Activated CD8-positive, alpha-beta T cell treated with anti-CD3 and anti-CD28 coated beads, Interleukin-2, amount 10 ng/mL, durations not matched to agents 7 days and 5 days (primary cell): ENCODE results near the gene PSME1. TPM values are rescaled to one million over a fixed set of nuclear protein-coding genes. Genes with fewer than 3 reads are reported as not detected.
A peak's percentile ranks its signal among the peaks of the same experiment; 100 is the strongest.

Experiments used
- ATAC-seq: fragments of 150-1000 bp; cut with Tn5 transposase; one replicate; pipeline ENCODE4 v1.10.0; 2021; ENCODE audit warnings: moderate library complexity
- CTCF ChIA-PET: fragments of 350-600 bp; sonication (Branson Sonifier 250); formaldehyde crosslinking; loops from one replicate; lab custom pipeline; 2021; ENCODE audit warnings: antibody characterized with exemption; lab: Charles Lee
- POLR2A ChIA-PET: fragments of 350-600 bp; sonication (Branson Sonifier 250); formaldehyde crosslinking; loops from one replicate; lab custom pipeline; 2021; ENCODE audit warnings: antibody characterized with exemption; lab: Charles Lee
- DNase-seq: peaks from one replicate; pipeline ENCODE4 v3.0.0-alpha.2; 2020
- H3K27ac Mint-ChIP-seq: one replicate; pipeline ENCODE4 v1.8.0; 2021; ENCODE audit warnings: mild to moderate bottlenecking, mixed read lengths
- H3K27me3 Mint-ChIP-seq: one replicate; pipeline ENCODE4 v1.8.0; 2021; ENCODE audit warnings: low read depth, mixed read lengths
- H3K36me3 Mint-ChIP-seq: one replicate; pipeline ENCODE4 v1.8.0; 2021; ENCODE audit warnings: low read depth, mixed read lengths
- H3K4me1 Mint-ChIP-seq: one replicate; pipeline ENCODE4 v1.8.0; 2021; ENCODE audit warnings: low read depth, mixed read lengths
- H3K4me3 Mint-ChIP-seq: one replicate; pipeline ENCODE4 v1.8.0; 2021; ENCODE audit warnings: mild to moderate bottlenecking, mixed read lengths
- H3K9me3 Mint-ChIP-seq: one replicate; pipeline ENCODE4 v1.8.0; 2022; ENCODE audit warnings: mixed read lengths; ENCODE audit not compliant: insufficient read depth
- total RNA-seq, 2 experiments: library from RNA; stranded (reverse); gene quantifications; one replicate each; pipeline ENCODE4 v1.2.3, GENCODE V29; 2021

PSME1 gene
- total RNA-seq, 2 experiments from 2014 or later = 516 to 530 TPM

DNA sequence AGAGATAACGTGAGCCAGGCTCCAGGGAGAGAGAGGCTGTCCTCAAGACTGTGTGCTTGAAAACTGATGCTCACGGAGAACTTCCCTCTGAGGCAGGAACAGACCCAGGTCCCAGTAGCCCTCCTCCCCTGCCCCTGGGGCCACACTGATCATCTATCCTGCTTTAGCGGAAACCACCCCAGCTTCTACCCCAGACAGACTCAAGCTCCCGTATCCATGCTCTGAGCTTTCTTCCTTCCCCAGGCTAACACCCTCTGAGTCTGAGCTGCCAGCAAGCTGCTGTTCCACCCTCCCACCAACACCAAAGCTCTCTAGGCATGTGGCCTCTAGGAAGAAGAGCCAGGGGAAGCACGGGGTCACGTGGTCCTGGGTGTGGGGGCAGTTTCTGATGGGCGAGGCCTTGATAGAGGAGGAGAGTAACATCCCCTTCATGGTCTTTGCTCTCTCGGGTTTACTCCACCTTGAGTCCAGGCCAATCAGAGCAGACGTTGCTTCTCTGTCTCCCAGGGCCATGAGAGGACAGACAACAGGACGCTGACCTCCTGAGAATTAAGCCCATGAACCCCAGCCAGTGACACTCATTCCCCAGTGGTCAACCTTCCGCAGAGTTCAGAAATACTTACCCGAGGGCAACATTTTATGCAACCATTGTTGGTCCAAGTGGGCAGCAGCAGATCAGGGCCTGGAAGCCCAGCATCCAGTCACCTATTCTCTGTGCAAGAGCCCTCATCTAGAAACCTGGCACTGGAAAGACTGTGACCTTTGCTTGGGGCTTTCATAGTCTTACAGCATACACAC, 40.5 kb upstream of the PSME1 start:
- ATAC-seq (peak; percentile 18), DNase-seq (peak; percentile 72)
- H3K27me3 Mint-ChIP-seq = no peaks in the 10 kb centered on the region
- CTCF ChIA-PET = interaction anchor here (0.7 to 11.8 kb wide), 14 partner anchors 10 to 336 kb away, joined by 3 to 315 read pairs (median 6); partner anchors contain the start of genes CARMIL3, DCAF11, IRF9 and NRL
- peak overlapping the region; percentile 99 for H3K27ac Mint-ChIP-seq
- peaks cover 37% of the 10 kb centered on the region for H3K36me3 Mint-ChIP-seq
- peaks cover 35% of the 10 kb centered on the region for H3K4me1 Mint-ChIP-seq
- H3K4me3 Mint-ChIP-seq = peak overlapping the region; percentile 100
- no peaks in the 10 kb centered on the region for H3K9me3 Mint-ChIP-seq
- POLR2A ChIA-PET = interaction anchor here (0.6 to 6.4 kb wide), 17 partner anchors 11 to 485 kb away, joined by 3 to 89 read pairs (median 7); partner anchors contain the start of genes CARMIL3, DCAF11, EMC9 and IRF9

DNA sequence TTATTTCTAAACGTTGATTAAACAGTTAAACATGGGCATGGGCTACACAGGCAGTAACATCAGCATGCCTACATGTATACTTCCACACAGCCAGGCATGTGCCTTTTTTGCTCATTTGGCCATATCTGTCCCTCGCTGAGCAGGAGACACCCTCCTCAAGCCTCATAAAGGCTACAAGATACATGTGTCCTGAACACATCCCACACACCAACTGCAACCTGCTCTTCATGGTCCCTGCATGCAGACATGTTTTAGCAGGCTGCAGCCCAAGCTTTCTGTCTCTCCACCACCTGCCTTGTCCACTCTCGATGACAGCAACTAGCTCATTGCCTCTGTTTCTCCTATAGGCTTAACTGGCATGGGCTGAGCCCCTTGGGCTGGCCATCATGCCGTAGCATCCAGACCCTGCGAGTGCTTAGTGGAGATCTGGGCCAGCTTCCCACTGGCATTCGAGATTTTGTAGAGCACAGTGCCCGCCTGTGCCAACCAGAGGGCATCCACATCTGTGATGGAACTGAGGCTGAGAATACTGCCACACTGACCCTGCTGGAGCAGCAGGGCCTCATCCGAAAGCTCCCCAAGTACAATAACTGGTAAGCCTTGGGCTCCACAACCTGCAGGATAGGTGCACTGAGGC, 39.3 kb upstream of the PSME1 start:
- no peaks in the 10 kb centered on the region for H3K27me3 Mint-ChIP-seq
- ATAC-seq (no peak), DNase-seq (no peak)
- ChIA-PET CTCF (interaction anchor here (1.3 to 11.8 kb wide), 4 partner anchors 10 to 65 kb away, joined by 3 to 315 read pairs (median 116); partner anchors contain the start of genes EMC9 and IRF9), POLR2A (interaction anchor here (2.5 to 6.4 kb wide), 3 partner anchors 11 to 18 kb away, joined by 9 to 89 read pairs (median 41); partner anchors contain the start of genes DCAF11 and NRL)
- H3K9me3 Mint-ChIP-seq = no peaks in the 10 kb centered on the region
- peaks cover 44% of the 10 kb centered on the region for H3K36me3 Mint-ChIP-seq
- H3K4me3 Mint-ChIP-seq = peak overlapping the region; percentile 44
- H3K4me1 Mint-ChIP-seq = peaks cover 32% of the 10 kb centered on the region
- H3K27ac Mint-ChIP-seq = peak overlapping the region; percentile 70

DNA sequence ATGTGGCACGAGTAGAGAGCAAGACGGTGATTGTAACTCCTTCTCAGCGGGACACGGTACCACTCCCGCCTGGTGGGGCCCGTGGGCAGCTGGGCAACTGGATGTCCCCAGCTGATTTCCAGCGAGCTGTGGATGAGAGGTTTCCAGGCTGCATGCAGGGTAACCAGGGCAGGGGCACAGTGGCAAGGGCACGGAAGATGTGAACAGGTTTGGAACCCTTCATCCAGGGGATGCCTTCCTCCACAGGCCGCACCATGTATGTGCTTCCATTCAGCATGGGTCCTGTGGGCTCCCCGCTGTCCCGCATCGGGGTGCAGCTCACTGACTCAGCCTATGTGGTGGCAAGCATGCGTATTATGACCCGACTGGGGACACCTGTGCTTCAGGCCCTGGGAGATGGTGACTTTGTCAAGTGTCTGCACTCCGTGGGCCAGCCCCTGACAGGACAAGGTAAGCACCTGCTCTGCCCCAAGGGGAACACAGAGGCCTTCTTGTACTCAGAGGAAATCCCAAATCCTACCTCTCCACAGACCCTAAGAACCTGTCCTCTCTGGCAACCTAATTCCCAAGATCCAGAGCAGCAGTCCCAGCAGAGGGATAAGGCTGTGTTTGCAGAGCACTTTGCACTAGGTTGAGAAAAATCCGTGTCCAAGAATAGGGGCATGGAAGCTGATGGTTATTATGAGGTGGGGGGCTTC, 37.6 kb upstream of the PSME1 start:
- POLR2A ChIA-PET = interaction anchor here (2.5 kb wide), 1 partner anchor 16 kb away, joined by 9 read pairs; the partner anchor contains the start of genes DCAF11 and NRL
- Mint-ChIP-seq H3K4me1 (peaks cover 19% of the 10 kb centered on the region), H3K9me3 (no peaks in the 10 kb centered on the region), H3K27ac (no peak overlapping the region), H3K27me3 (no peaks in the 10 kb centered on the region), H3K4me3 (no peak overlapping the region), H3K36me3 (peaks cover 57% of the 10 kb centered on the region)
- ATAC-seq (no peak), DNase-seq (no peak)
- CTCF ChIA-PET = interaction anchor here (10.4 to 11.8 kb wide), 2 partner anchors 8 to 41 kb away, joined by 213 to 315 read pairs; no protein-coding TSS in a partner anchor

DNA sequence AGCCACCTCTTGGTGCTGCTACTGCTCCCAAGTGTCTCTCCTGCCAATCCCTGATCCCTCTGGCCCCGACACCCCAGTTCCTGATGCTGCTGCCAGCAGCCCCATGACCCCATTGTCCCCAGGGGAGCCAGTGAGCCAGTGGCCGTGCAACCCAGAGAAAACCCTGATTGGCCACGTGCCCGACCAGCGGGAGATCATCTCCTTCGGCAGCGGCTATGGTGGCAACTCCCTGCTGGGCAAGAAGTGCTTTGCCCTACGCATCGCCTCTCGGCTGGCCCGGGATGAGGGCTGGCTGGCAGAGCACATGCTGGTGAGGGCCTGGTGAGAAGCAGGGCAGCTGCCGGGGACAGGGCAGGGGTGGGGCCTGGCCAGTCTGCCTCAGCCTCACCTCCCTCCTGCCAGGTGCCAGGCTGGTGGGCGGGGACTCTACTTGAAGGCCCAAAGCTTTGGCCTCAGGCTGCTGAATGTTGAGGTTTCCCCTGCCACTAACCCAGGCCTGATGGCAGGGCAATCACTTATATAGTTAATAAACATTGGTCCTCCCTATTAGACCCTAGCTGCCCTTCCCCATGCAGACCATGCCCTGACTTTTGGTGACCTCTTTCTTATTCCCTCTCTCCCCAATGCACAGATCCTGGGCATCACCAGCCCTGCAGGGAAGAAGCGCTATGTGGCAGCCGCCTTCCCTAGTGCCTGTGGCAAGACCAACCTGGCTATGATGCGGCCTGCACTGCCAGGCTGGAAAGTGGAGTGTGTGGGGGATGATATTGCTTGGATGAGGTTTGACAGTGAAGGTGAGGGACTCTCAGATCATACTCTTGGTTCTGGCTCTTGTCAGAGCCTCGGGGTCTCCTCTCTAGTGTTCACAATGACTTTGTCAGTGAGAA, 36.8 kb upstream of the PSME1 start:
- Mint-ChIP-seq H3K36me3 (peaks cover 65% of the 10 kb centered on the region), H3K27ac (no peak overlapping the region), H3K9me3 (no peaks in the 10 kb centered on the region), H3K4me3 (no peak overlapping the region), H3K27me3 (no peaks in the 10 kb centered on the region), H3K4me1 (peaks cover 14% of the 10 kb centered on the region)
- POLR2A ChIA-PET = no interaction called here
- DNase-seq (no peak), ATAC-seq (no peak)
- CTCF ChIA-PET = interaction anchor here (1.2 to 11.8 kb wide), 2 partner anchors 41 to 42 kb away, joined by 4 to 213 read pairs; no protein-coding TSS in a partner anchor

DNA sequence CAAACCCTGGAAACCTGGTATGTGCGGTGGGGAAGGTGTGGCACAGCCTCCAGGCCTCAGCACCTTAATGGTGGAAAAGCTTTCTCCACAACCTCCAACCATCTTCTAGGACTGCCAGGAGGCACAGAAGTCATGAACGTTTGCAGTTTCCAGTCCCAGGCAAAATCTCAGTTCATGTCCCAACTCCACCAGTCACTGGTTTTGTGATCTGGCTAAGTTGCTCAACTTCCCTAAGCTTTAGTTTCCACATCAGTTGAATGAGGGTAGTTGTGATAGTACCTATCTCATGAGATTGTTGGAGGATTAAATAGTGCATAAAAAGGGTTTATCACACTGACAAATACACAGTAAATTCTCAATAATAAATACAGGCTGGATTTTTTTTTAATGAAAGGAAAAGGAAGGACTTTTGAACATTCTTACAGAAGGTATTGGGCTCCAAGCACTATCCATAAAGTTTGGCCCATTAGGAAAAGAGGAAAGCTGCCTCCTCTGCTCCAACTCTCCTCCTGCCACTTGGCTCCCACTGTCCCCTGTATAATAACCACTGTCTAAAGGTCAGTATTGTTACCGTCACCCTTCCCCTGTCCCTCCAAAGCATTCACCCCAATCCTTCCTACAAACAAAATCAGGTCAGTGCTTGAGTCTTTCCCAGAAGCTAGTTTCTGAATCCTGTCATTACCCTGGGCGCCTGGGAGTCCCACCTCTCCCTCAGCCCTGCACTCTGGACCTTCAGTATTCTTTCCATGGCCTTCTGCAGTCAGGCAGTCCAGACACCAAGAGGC, 35.6 kb upstream of the PSME1 start:
- DNase-seq (no peak), ATAC-seq (no peak)
- H3K4me3 Mint-ChIP-seq = no peak overlapping the region
- CTCF ChIA-PET = interaction anchor here (0.7 to 2.0 kb wide), 4 partner anchors 10 to 42 kb away, joined by 3 to 9 read pairs (median 4); no protein-coding TSS in a partner anchor
- H3K27ac Mint-ChIP-seq = no peak overlapping the region
- H3K9me3 Mint-ChIP-seq = no peaks in the 10 kb centered on the region
- H3K36me3 Mint-ChIP-seq = peaks cover 68% of the 10 kb centered on the region
- POLR2A ChIA-PET = interaction anchor here (1.1 kb wide), 1 partner anchor 14 kb away, joined by 3 read pairs; no protein-coding TSS in a partner anchor
- peaks cover 13% of the 10 kb centered on the region for H3K4me1 Mint-ChIP-seq
- no peaks in the 10 kb centered on the region for H3K27me3 Mint-ChIP-seq

DNA sequence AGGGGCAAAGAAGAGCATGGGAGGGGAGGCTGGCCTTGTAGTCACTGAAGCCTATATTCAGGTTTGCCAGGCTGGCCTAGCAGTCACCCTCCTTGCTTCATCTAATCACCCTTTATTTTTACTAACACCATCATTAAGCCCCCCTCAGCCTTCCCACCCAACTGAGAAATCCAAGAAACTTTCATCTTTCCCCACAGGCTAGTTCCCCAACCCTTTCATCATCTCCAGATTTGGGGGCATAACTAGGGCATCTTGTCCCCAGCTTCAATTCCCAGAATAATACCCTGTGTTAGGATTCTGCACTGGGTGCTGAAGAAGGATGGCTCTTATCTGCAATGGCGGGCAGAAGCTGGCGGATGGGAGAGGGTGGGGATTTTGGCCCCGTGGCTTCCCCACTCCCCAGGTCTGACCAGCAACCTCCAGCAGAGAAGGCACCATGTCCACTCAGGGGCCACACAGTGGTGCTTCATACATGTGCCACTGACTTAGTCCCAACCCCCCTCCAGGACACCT, 35.0 kb upstream of the PSME1 start:
- Mint-ChIP-seq H3K27me3 (no peaks in the 10 kb centered on the region), H3K4me1 (peaks cover 12% of the 10 kb centered on the region), H3K4me3 (no peak overlapping the region), H3K36me3 (peaks cover 64% of the 10 kb centered on the region), H3K9me3 (no peaks in the 10 kb centered on the region), H3K27ac (no peak overlapping the region)
- DNase-seq = no peak
- ATAC-seq = no peak
- CTCF ChIA-PET = interaction anchor here (1.0 to 2.0 kb wide), 2 partner anchors 10 kb away, joined by 3 to 9 read pairs; no protein-coding TSS in a partner anchor
- POLR2A ChIA-PET = interaction anchor here (0.9 to 1.1 kb wide), 2 partner anchors 13 to 19 kb away, joined by 3 read pairs; no protein-coding TSS in a partner anchor

DNA sequence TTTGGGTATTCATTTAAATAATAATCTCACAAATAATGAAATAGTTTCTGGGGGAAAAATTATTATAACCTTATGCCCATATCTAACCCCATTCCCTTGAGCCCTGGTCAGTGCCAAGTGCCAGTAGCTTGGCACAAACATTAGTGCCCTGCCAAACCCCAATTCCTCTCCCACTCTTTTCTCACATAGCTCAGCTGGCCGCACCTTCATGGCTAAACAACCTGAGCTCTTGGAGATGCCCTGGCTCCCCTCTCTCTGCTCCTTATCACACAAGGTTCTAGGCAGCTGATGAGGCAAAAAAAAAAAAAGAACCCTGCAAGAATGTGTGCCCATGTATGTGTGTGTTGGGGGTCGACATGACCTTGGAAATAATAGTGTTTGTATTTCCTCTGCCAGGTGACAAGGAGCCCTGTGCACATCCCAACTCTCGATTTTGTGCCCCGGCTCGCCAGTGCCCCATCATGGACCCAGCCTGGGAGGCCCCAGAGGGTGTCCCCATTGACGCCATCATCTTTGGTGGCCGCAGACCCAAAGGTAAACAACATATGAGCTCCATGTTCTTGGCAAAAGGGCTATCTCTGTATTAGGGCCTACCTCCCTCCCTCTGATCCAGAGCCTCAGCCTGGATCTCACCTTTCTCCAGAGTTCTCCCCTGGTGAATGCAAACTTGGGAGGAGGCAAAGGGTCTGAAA, 33.5 kb upstream of the PSME1 start:
- no peak for ATAC-seq
- Mint-ChIP-seq H3K27me3 (no peaks in the 10 kb centered on the region), H3K4me1 (peaks cover 14% of the 10 kb centered on the region), H3K9me3 (no peaks in the 10 kb centered on the region), H3K4me3 (no peak overlapping the region), H3K27ac (no peak overlapping the region), H3K36me3 (peaks cover 57% of the 10 kb centered on the region)
- CTCF ChIA-PET = interaction anchor here (1.2 to 9.5 kb wide), 2 partner anchors 9 to 44 kb away, joined by 6 to 315 read pairs; partner anchors contain the start of gene PCK2
- POLR2A ChIA-PET = interaction anchor here (1.1 to 2.1 kb wide), 2 partner anchors 11 to 58 kb away, joined by 3 to 7 read pairs; partner anchors contain the start of gene IRF9
- DNase-seq = no peak

DNA sequence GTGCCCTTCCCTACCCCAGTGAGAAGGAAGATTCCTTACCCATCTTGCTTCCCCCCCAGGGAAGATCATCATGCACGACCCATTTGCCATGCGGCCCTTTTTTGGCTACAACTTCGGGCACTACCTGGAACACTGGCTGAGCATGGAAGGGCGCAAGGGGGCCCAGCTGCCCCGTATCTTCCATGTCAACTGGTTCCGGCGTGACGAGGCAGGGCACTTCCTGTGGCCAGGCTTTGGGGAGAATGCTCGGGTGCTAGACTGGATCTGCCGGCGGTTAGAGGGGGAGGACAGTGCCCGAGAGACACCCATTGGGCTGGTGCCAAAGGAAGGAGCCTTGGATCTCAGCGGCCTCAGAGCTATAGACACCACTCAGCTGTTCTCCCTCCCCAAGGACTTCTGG, 32.5 kb upstream of the PSME1 start:
- Mint-ChIP-seq H3K4me1 (peaks cover 22% of the 10 kb centered on the region), H3K27me3 (no peaks in the 10 kb centered on the region), H3K36me3 (peaks cover 53% of the 10 kb centered on the region), H3K9me3 (no peaks in the 10 kb centered on the region), H3K4me3 (no peak overlapping the region), H3K27ac (peak overlapping the region; percentile 58)
- ATAC-seq (no peak), DNase-seq (no peak)
- ChIA-PET POLR2A (interaction anchor here (0.7 to 2.1 kb wide), 3 partner anchors 11 to 58 kb away, joined by 3 to 7 read pairs (median 3); partner anchors contain the start of gene IRF9), CTCF (interaction anchor here (1.0 to 9.5 kb wide), 4 partner anchors 10 to 58 kb away, joined by 3 to 315 read pairs (median 5); partner anchors contain the start of genes IRF9 and PCK2)
